Measurements from ENCODE around the gene ADGRG1. TPM values are rescaled to one million over a fixed set of nuclear protein-coding genes. Genes with fewer than 3 reads are reported as not detected.

The ADGRG1 gene
- total and polyA plus RNA-seq, 12 donors = 1.8 to 69.9 (median 41.4) TPM

- Histone ChIP-seq H3K36me3 (replicated peaks in 1 of 2) (no peaks in the 10 kb centered on the region), H3K9me3 (replicated peaks in 1 of 3) (no peaks in the 10 kb centered on the region), H3K27ac (no peak overlapping the region), H3K4me1 (replicated peaks in 1 of 2) (peaks cover 0 to 11% of the 10 kb centered on the region in 2 donors), H3K4me3 (no peak overlapping the region), H3K27me3 (no peaks in the 10 kb centered on the region)
- intact Hi-C loops (cut with DNase I) = no loop called here
- no peak for TF ChIP-seq CTCF (IDR thresholded peaks at IDR 0.05)
- no peak for TF ChIP-seq POLR2A (IDR thresholded peaks at IDR 0.05)
- DNase-seq = no peak
- WGBS, 4 donors = 58 to 74% (median 67%) methylated on average over 7 of the region's 7 CpGs
Observed at GRCh38 chr16:57591870-57592485, 36.5 kb upstream of the ADGRG1 start.

GRCh38 chr16:57592591-57593003, 35.8 kb upstream of the ADGRG1 start:
- H3K27me3 ChIP-seq = no peaks in the 10 kb centered on the region
- no peak overlapping the region for H3K4me3 ChIP-seq
- intact Hi-C loops (cut with DNase I) = no loop called here
- TF ChIP-seq CTCF (IDR thresholded peaks at IDR 0.05) (no peak), POLR2A (IDR thresholded peaks at IDR 0.05) (no peak)
- DNase-seq = peak in 1 of 7 donors; percentile 48
- WGBS, 4 donors = 28 to 49% (median 39%) methylated on average over 3 to 4 of the region's 4 CpGs
- H3K4me1 ChIP-seq (replicated peaks in 1 of 2) = peaks cover 0 to 11% of the 10 kb centered on the region in 2 donors
- no peak overlapping the region for H3K27ac ChIP-seq
- no peaks in the 10 kb centered on the region for H3K36me3 ChIP-seq (replicated peaks in 1 of 2)
- H3K9me3 ChIP-seq (replicated peaks in 1 of 3) = no peaks in the 10 kb centered on the region

- 67 to 78% (median 73%) methylated on average over 2 to 3 of the region's 3 CpGs for WGBS, 4 donors
Observed at GRCh38 chr16:57593021-57593420, 35.4 kb upstream of the ADGRG1 start.

GRCh38 chr16:57593990-57594389, 34.4 kb upstream of the ADGRG1 start:
- no peaks in the 10 kb centered on the region for H3K36me3 ChIP-seq (replicated peaks in 1 of 2)

More at GRCh38 chr16:57593021-57593420, 35.4 kb upstream of the ADGRG1 start:
- no peaks in the 10 kb centered on the region for H3K27me3 ChIP-seq
- no peaks in the 10 kb centered on the region for H3K36me3 ChIP-seq (replicated peaks in 1 of 2)
- H3K4me3 ChIP-seq = no peak overlapping the region
- peaks cover 0 to 11% of the 10 kb centered on the region in 2 donors for H3K4me1 ChIP-seq (replicated peaks in 1 of 2)
- H3K9me3 ChIP-seq (replicated peaks in 1 of 3) = no peaks in the 10 kb centered on the region
- DNase-seq = peak in 2 of 7 donors; percentile 12 to 17
- intact Hi-C loops (cut with DNase I) = no loop called here
- no peak for TF ChIP-seq CTCF (IDR thresholded peaks at IDR 0.05)
- TF ChIP-seq POLR2A (IDR thresholded peaks at IDR 0.05) = no peak
- H3K27ac ChIP-seq = no peak overlapping the region

More at GRCh38 chr16:57593990-57594389, 34.4 kb upstream of the ADGRG1 start:
- intact Hi-C loops (cut with DNase I) = no loop called here
- Histone ChIP-seq H3K9me3 (replicated peaks in 1 of 3) (no peaks in the 10 kb centered on the region), H3K4me1 (replicated peaks in 1 of 2) (peaks cover 0 to 11% of the 10 kb centered on the region in 2 donors), H3K27ac (no peak overlapping the region), H3K27me3 (no peaks in the 10 kb centered on the region), H3K4me3 (no peak overlapping the region)
- TF ChIP-seq POLR2A (IDR thresholded peaks at IDR 0.05) (no peak), CTCF (IDR thresholded peaks at IDR 0.05) (no peak)
- DNase-seq = no peak
- WGBS, 4 donors = 94 to 100% (median 97%) methylated on average over 1 of the region's 1 CpG
